Kidney (tissue), 14 donors: ENCODE results near the gene SERPINA12. TPM values are rescaled to one million over a fixed set of nuclear protein-coding genes. Genes with fewer than 3 reads are reported as not detected.

Experiments
- DNase-seq, 5 donors: peaks; one replicate each; pipeline ENCODE4 v3.0.0-alpha.2; 2013 to 2020
- FAIRE-seq: peaks from 2 replicates; lab custom pipeline; 2012; peaks lifted over from hg19 to GRCh38; lab: Jason Lieb, UNC
- H3K27ac ChIP-seq, 2 donors: one replicate each; pipeline ENCODE4 v1.7.0; 2013; ENCODE audit warnings: low read depth in 2 of 2, low read length in 2 of 2, inconsistent platforms in 1 of 2
- H3K27me3 ChIP-seq: one replicate; pipeline ENCODE4 v1.7.1; 2013; ENCODE audit warnings: low read length, inconsistent platforms; ENCODE audit not compliant: control insufficient read depth, insufficient read depth
- H3K36me3 ChIP-seq, 3 donors: one replicate each; pipeline versions ENCODE4 v1.7.0 to v1.7.1; 2013; ENCODE audit warnings: low read length in 3 of 3, control low read depth in 1 of 3, inconsistent platforms in 1 of 3; ENCODE audit not compliant: insufficient read depth in 3 of 3, control insufficient read depth in 2 of 3
- H3K4me1 ChIP-seq, 3 donors: one replicate each; pipeline versions ENCODE4 v1.7.0 to v1.7.1; 2013; ENCODE audit warnings: low read length in 3 of 3, inconsistent platforms in 1 of 3, low read depth in 1 of 3; ENCODE audit not compliant: control insufficient read depth in 2 of 3, insufficient read depth in 2 of 3
- H3K4me3 ChIP-seq, 3 donors: one replicate each; pipeline versions ENCODE4 v1.7.0 to v1.8.1; 2013; ENCODE audit warnings: low read length in 3 of 3, control low read depth in 1 of 3, inconsistent platforms in 1 of 3
- H3K9ac ChIP-seq, 3 donors: one replicate each; pipeline versions ENCODE4 v1.7.0 to v1.7.1; 2013; ENCODE audit warnings: low read length in 3 of 3, control low read depth in 1 of 3, inconsistent platforms in 1 of 3
- H3K9me3 ChIP-seq, 3 donors: one replicate each; pipeline versions ENCODE4 v1.7.0 to v1.7.1; 2013; ENCODE audit warnings: low read length in 3 of 3, control low read depth in 1 of 3, inconsistent platforms in 1 of 3; ENCODE audit not compliant: control insufficient read depth in 2 of 3, insufficient read depth in 1 of 3
- intact Hi-C: fragments of 100-400 bp; cut with DNase I; formaldehyde crosslinking; loops from one replicate; pipeline ENCODE4 v1.11.1; 2022
- polyA plus RNA-seq: library from polyadenylated mRNA; stranded (reverse); fragments of 350-450 nt; fragmentation: Illumina TruSeq; extraction: RNeasy Lipid Tissue Mini Kit (QIAGEN cat#74804); gene quantifications from one replicate; pipeline ENCODE4 v1.2.3, GENCODE V29; 2014; ENCODE audit warnings: low read depth, low replicate concordance; ENCODE audit not compliant: insufficient read depth
- total RNA-seq: library from RNA; stranded (reverse); fragmentation: NEBNext Ultra II Directional; extraction: Animal tissue kit (Norgen Biotek cat#: 25700); gene quantifications from one replicate; pipeline ENCODE4 v1.2.1, GENCODE V29; 2021
- TF ChIP-seq, protein P1 (sequence below): IDR thresholded peaks from 3 replicates; pipeline ENCODE4 v1.5.1; 2012; ENCODE audit warnings: mild to moderate bottlenecking, moderate library complexity, borderline replicate concordance; ENCODE audit not compliant: insufficient read depth; ENCODE audit errors: extremely low read depth
- donor health status: control.
- donor health status: control.
- donor health status: control.
- donor health status: control.
- donor health status: control.
- donor health status: DM: yes; HTN: yes; CAD: no.
- donor health status: Normal renal cell carcinoma (clear cell type).

SERPINA12 gene
- total and polyA plus RNA-seq, 2 donors from 2014 or later: not detected

DNA sequence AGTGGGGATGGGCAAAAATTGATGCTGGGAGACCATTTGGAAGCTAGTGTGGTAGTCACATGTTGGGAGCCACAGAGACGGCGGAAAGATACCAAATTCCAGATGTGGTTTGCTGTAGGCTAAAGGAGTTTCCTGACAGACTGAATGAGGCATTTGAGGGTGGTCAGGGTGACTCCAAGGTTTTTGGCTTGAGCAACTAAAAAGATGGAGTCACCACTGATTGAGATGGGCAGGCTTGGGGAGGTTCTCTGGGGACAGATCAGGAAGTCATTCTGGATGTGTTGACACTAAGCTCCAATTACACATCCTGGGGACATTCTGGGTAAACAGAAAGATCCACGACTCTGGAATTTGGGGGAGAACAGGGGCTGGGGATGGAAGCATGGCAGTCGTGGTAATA lies 17.8 kb downstream of the SERPINA12 start:
- TF ChIP-seq, protein P1, sequence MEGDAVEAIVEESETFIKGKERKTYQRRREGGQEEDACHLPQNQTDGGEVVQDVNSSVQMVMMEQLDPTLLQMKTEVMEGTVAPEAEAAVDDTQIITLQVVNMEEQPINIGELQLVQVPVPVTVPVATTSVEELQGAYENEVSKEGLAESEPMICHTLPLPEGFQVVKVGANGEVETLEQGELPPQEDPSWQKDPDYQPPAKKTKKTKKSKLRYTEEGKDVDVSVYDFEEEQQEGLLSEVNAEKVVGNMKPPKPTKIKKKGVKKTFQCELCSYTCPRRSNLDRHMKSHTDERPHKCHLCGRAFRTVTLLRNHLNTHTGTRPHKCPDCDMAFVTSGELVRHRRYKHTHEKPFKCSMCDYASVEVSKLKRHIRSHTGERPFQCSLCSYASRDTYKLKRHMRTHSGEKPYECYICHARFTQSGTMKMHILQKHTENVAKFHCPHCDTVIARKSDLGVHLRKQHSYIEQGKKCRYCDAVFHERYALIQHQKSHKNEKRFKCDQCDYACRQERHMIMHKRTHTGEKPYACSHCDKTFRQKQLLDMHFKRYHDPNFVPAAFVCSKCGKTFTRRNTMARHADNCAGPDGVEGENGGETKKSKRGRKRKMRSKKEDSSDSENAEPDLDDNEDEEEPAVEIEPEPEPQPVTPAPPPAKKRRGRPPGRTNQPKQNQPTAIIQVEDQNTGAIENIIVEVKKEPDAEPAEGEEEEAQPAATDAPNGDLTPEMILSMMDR: no peak
- intact Hi-C loops: no loop called here
- FAIRE-seq: no peak

DNA sequence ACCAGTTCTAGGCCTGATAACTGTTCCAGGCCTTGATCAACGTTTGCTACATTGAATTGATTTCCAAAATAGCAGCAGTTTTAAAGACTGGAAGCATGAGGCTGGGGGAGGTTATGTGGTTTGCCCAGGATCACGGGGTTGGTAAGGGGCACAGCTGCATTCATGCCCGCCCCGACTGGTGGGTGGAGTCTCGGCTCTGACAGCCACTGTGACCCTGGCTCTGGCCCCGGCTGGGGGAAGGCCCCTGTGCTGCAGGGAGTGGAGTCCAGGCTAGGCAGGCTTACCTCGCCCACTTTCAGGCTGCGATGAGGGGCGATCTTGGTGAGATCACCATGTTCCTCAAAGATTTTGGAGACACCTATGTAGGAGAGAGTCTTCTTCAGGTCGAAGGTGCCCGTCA lies 19.9 kb downstream of the SERPINA12 start:
- TF ChIP-seq, protein P1: no peak
- H3K9me3 ChIP-seq: no peaks in the 10 kb centered on the region
- intact Hi-C loops: no loop called here
- DNase-seq: no peak
- H3K27me3 ChIP-seq: no peaks in the 10 kb centered on the region
- no peak overlapping the region for H3K9ac ChIP-seq
- H3K4me3 ChIP-seq: no peak overlapping the region
- H3K36me3 ChIP-seq: no peaks in the 10 kb centered on the region
- no peak for FAIRE-seq
- H3K27ac ChIP-seq: no peak overlapping the region
- H3K4me1 ChIP-seq: peaks cover 0 to 4% (median 0%) of the 10 kb centered on the region in 3 donors

More for the DNA sequence above, 17.8 kb downstream of the SERPINA12 start:
- H3K4me1 ChIP-seq: no peaks in the 10 kb centered on the region
- H3K27me3 ChIP-seq: no peaks in the 10 kb centered on the region
- no peaks in the 10 kb centered on the region for H3K9me3 ChIP-seq
- no peak for DNase-seq
- no peaks in the 10 kb centered on the region for H3K36me3 ChIP-seq
- no peak overlapping the region for H3K4me3 ChIP-seq
- H3K27ac ChIP-seq: no peak overlapping the region
- no peak overlapping the region for H3K9ac ChIP-seq

DNA sequence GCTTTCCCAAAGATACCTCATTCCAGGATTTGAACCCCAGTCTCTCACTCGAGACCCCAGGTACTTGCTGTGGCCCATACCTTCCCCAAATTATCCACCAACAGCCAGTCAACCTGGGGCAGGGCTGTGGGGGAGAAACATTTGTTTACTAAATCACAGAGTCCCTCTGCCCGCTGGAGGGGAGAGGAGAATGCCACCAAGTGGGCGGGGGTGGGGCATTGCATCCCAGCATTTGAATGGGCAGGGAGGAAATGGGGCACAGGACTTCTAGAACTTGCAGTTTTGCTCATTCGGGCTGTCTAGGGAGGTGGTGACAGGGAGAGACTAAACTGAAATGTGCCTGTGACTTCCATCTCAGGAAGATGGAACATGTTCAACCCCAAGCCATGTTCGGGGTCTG lies 22.4 kb downstream of the SERPINA12 start:
- intact Hi-C loops: no loop called here
- Histone ChIP-seq H3K9me3 (no peaks in the 10 kb centered on the region), H3K4me3 (peak overlapping the region in 1 of 3 donors; percentile 25), H3K27me3 (no peaks in the 10 kb centered on the region), H3K27ac (no peak overlapping the region), H3K9ac (no peak overlapping the region), H3K4me1 (peaks cover 0 to 4% (median 0%) of the 10 kb centered on the region in 3 donors), H3K36me3 (no peaks in the 10 kb centered on the region)
- DNase-seq (no peak), FAIRE-seq (no peak)
- TF ChIP-seq, protein P1: no peak
